K562 (cell line): ENCODE data around the gene SH3RF1. TPM values are rescaled to one million over a fixed set of nuclear protein-coding genes. Genes with fewer than 3 reads are reported as not detected.

Source experiments
- ATAC-seq: fragments of 200-7000 bp; cut with Tn5 transposase; 3 replicates; pipeline ENCODE4 v1.9.1; 2020; ENCODE audit warnings: moderate library complexity
- BruUV-seq: library from RNA; stranded (reverse); fragments of 400-500 nt; replicated peaks from 2 replicates; lab custom pipeline; 2021; lab: Mats Ljungman, UMichigan
- CTCF ChIA-PET: fragments of 300-600 bp; formaldehyde crosslinking; extraction: SDS; loops from one replicate; lab custom pipeline; 2021; ENCODE audit warnings: low intra/inter-chr PET ratio; lab: Yijun Ruan, JAX
- POLR2A ChIA-PET: fragments of 300-600, 350-650 bp; sonication (Branson Sonifier 250); formaldehyde crosslinking; extraction: SDS; loops from one replicate; lab custom pipeline; 2021; ENCODE audit warnings: antibody characterized with exemption, inconsistent platforms; lab: Yijun Ruan, JAX
- DNase-seq, 4 experiments: peaks; one replicate each; pipeline versions ENCODE4 v3.0.0 to v3.0.0-alpha.2; 2011 to 2018; ENCODE audit warnings: low spot score in 3 of 4, mixed read lengths in 3 of 4; ENCODE audit errors: extremely low read depth in 1 of 4
- FAIRE-seq: peaks from 2 replicates; lab custom pipeline; 2011; peaks lifted over from hg19 to GRCh38; lab: Jason Lieb, UNC
- H2AFZ ChIP-seq: 2 replicates; pipeline ENCODE4 v1.6.0; 2011; ENCODE audit warnings: low read depth, low read length, control low read depth, inconsistent platforms
- H3K27ac ChIP-seq: fragments of 200-600 bp; 3 replicates; pipeline ENCODE4 v1.8.0; 2011; ENCODE audit warnings: low read depth, mild to moderate bottlenecking, control low read depth, inconsistent platforms, low read length, moderate library complexity, mixed read lengths; ENCODE audit errors: extremely low read depth
- H3K27me3 ChIP-seq, 2 experiments: fragments of 300-600 bp in 1 of 2; 2 replicates in 1 of 2; 3 replicates in 1 of 2; pipeline versions ENCODE4 v1.6.0 to v1.8.0; 2011; ENCODE audit warnings: inconsistent platforms in 2 of 2, low read length in 2 of 2, mild to moderate bottlenecking in 1 of 2, mixed read lengths in 1 of 2, moderate library complexity in 1 of 2; ENCODE audit not compliant: control insufficient read depth in 2 of 2, insufficient read depth in 2 of 2
- H3K36me3 ChIP-seq: fragments of 300-600 bp; 3 replicates; pipeline ENCODE4 v1.8.0; 2011; ENCODE audit warnings: mild to moderate bottlenecking, low read length, inconsistent platforms; ENCODE audit not compliant: control insufficient read depth, insufficient read depth
- H3K4me1 ChIP-seq, 2 experiments: fragments of 200-600 bp in 1 of 2; replicated peaks in 1 of 2; 2 replicates in 1 of 2; 3 replicates in 1 of 2; pipeline versions ENCODE4 v1.5.1 to v1.8.0; 2011; ENCODE audit warnings: inconsistent platforms in 2 of 2, low read length in 2 of 2, mild to moderate bottlenecking in 1 of 2, mixed read lengths in 1 of 2, moderate library complexity in 1 of 2; ENCODE audit not compliant: control insufficient read depth in 2 of 2, insufficient read depth in 2 of 2
- H3K4me2 ChIP-seq: 2 replicates; pipeline ENCODE4 v1.6.1; 2011; ENCODE audit warnings: low read length, control low read depth, inconsistent platforms, mixed read lengths; ENCODE audit not compliant: insufficient read depth
- H3K4me3 ChIP-seq: fragments of 200-600 bp; sonication (generic), shearing (Covaris generic); 2 replicates; pipeline ENCODE4 v1.5.1; 2016; ENCODE audit warnings: control low read depth, inconsistent platforms
- H3K79me2 ChIP-seq: fragments of 200-600 bp; 3 replicates; pipeline ENCODE4 v1.8.0; 2011; ENCODE audit warnings: low read length, inconsistent platforms; ENCODE audit not compliant: control insufficient read depth, insufficient read depth
- H3K9ac ChIP-seq, 2 experiments: 2 replicates each; pipeline versions ENCODE4 v1.6.0 to v1.6.1; 2011; ENCODE audit warnings: low read depth in 2 of 2, low read length in 2 of 2, control low read depth in 1 of 2, inconsistent platforms in 1 of 2, mild to moderate bottlenecking in 1 of 2, mixed read lengths in 1 of 2; ENCODE audit not compliant: insufficient read depth in 1 of 2
- H3K9me1 ChIP-seq: one replicate; pipeline ENCODE4 v1.6.0; 2011; ENCODE audit warnings: inconsistent platforms, mild to moderate bottlenecking, low read length, moderate library complexity; ENCODE audit not compliant: control insufficient read depth, insufficient read depth
- H3K9me3 ChIP-seq: replicated peaks from 2 replicates; pipeline ENCODE4 v1.5.1; 2011; ENCODE audit warnings: low read depth, low read length, inconsistent platforms; ENCODE audit not compliant: control insufficient read depth, insufficient read depth
- H4K20me1 ChIP-seq: replicated peaks from 2 replicates; pipeline ENCODE4 v1.6.1; 2011; ENCODE audit warnings: low read length, inconsistent platforms, mixed read lengths; ENCODE audit not compliant: control insufficient read depth, insufficient read depth
- PTTG1 ChIP-seq: fragments of 450-650 bp; IDR thresholded peaks from 2 replicates; pipeline ENCODE4 v1.6.1; 2016; ENCODE audit warnings: low read depth, mild to moderate bottlenecking, missing genetic modification characterization, missing compliant biosample characterization
- TAF9B ChIP-seq: fragments of 450-650 bp; IDR thresholded peaks from 2 replicates; pipeline ENCODE4 v1.6.1; 2018; ENCODE audit warnings: mild to moderate bottlenecking; ENCODE audit not compliant: partially characterized antibody
- TEAD4 ChIP-seq, 2 experiments: sonication (generic) in 1 of 2; formaldehyde crosslinking in 1 of 2; IDR thresholded peaks; 2 replicates each; pipeline versions ENCODE4 v1.6.1 to v1.8.0; 2012 to 2022; ENCODE audit warnings: borderline replicate concordance in 1 of 2, inconsistent platforms in 1 of 2, low read length in 1 of 2, mild to moderate bottlenecking in 1 of 2, missing genetic modification reagents in 1 of 2
- U2AF1 ChIP-seq: fragments of 200-400 bp; formaldehyde crosslinking; optimal IDR thresholded peaks from 2 replicates; pipeline ENCODE3; 2017; ENCODE audit warnings: mild to moderate bottlenecking, low read depth, low read length, moderate library complexity
- ZBTB43 ChIP-seq: sonication (generic); formaldehyde crosslinking; IDR thresholded peaks from 2 replicates; pipeline ENCODE4 v1.8.0; 2023; ENCODE audit warnings: mild to moderate bottlenecking, missing genetic modification reagents
- WGBS: fragments of 100-300 bp; shearing (Covaris generic); methylation state at CpG from one replicate; pipeline ENCODE4 v1.1.6; 2016; ENCODE audit warnings: low coverage, mixed read lengths; ENCODE audit not compliant: insufficient coverage; ENCODE audit errors: missing lambda C conversion rate; 5-methylcytosine and 5-hydroxymethylcytosine counted together
- in situ Hi-C: fragments of 300-500 bp; cut with MboI; formaldehyde crosslinking; loops from 4 replicates; pipeline ENCODE4 v1.15.0; 2018; ENCODE audit warnings: inconsistent platforms, mixed read lengths
- intact Hi-C: fragments of 100-400 bp; cut with micrococcal nuclease; formaldehyde crosslinking; loops from 2 replicates; pipeline ENCODE4 v1.14.2; 2022
- polyA plus RNA-seq, 8 experiments: library from polyadenylated mRNA; depleted of rRNA in 4 of 8; stranded (reverse) in 5 of 8; unstranded in 3 of 8; fragments of >200 nt; fragmentation: Nextera tagmentation in 2 of 8; fragmentation: Illumina TruSeq in 1 of 8; extraction: Ambion mirVana in 2 of 8; extraction: Trizol in 1 of 8; gene quantifications; 2 replicates each; pipeline versions ENCODE4 v1.2.1 to v1.2.3, GENCODE V29; 2011 to 2014; ENCODE audit warnings: inconsistent platforms in 1 of 8, missing spikeins in 1 of 8
- total RNA-seq, 7 experiments: library from RNA; depleted of rRNA in 6 of 7; stranded (reverse); fragments of >200 nt in 6 of 7; fragmentation: Illumina TruSeq in 2 of 7; extraction: Trizol in 2 of 7; gene quantifications; 2 replicates each; pipeline versions ENCODE4 v1.2.1 to v1.2.3, GENCODE V29; 2011 to 2021; ENCODE audit warnings: low replicate concordance in 1 of 7

SH3RF1 gene
- total and polyA plus RNA-seq, 9 of the 15 experiments (the other 6 are each of a cell fraction or from before 2014, with no cell fraction given): 0.04 to 0.16 (median 0.11) TPM; not detected in 6

GRCh38 chr4:169254546-169254983, 16.2 kb downstream of the SH3RF1 start:
- Histone ChIP-seq H3K9me3 (no peaks in the 10 kb centered on the region), H3K27me3 (no peaks in the 10 kb centered on the region), H3K36me3 (no peaks in the 10 kb centered on the region), H3K4me3 (no peak overlapping the region), H3K4me2 (no peak overlapping the region), H3K27ac (no peak overlapping the region), H3K79me2 (no peaks in the 10 kb centered on the region), H3K9me1 (no peaks in the 10 kb centered on the region), H3K4me1 (no peaks in the 10 kb centered on the region), H4K20me1 (no peaks in the 10 kb centered on the region), H2AFZ (no peak overlapping the region), H3K9ac (no peak overlapping the region)
- ATAC-seq (no peak), FAIRE-seq (no peak), DNase-seq (no peak)
- ChIA-PET CTCF (no interaction called here), POLR2A (no interaction called here)
- in situ Hi-C loops (no loop called here), intact Hi-C loops (no loop called here)
- TF ChIP-seq PTTG1 (no peak), TAF9B (no peak), U2AF1 (no peak), ZBTB43 (no peak), TEAD4 (IDR thresholded peaks at IDR 0.05; ENCODE audit: low read length) (no peak), TEAD4 (CRISPR knock-in tag; IDR thresholded peaks at IDR 0.05; ENCODE audit: borderline replicate concordance) (no peak)
- no TSS peak for BruUV-seq
- WGBS: 3% methylated on average over 5 of the region's 5 CpGs
